Trophoblast cell (in vitro differentiated cells and primary cell): Measurements from ENCODE around the gene ERAS.

Experiments
- DNase-seq, 2 donors: peaks; one replicate each; pipeline ENCODE4 v3.0.0-alpha.2; 2016
- H2AFZ ChIP-seq: 2 replicates; pipeline ENCODE4 v1.6.1; 2013; ENCODE audit warnings: low read length, moderate library complexity, mild to moderate bottlenecking; ENCODE audit not compliant: insufficient read depth, poor library complexity
- H2AK5ac ChIP-seq: 2 replicates; pipeline ENCODE4 v1.6.1; 2013; ENCODE audit warnings: mild to moderate bottlenecking, low read length
- H2BK120ac ChIP-seq: 2 replicates; pipeline ENCODE4 v1.6.1; 2013; ENCODE audit warnings: low read length, mild to moderate bottlenecking, moderate library complexity; ENCODE audit not compliant: insufficient read depth, poor library complexity
- H2BK12ac ChIP-seq: 2 replicates; pipeline ENCODE4 v1.6.1; 2013; ENCODE audit warnings: mild to moderate bottlenecking, low read length, moderate library complexity
- H2BK5ac ChIP-seq: 2 replicates; pipeline ENCODE4 v1.6.1; 2013; ENCODE audit warnings: low read length, low read depth, moderate library complexity, mild to moderate bottlenecking; ENCODE audit not compliant: poor library complexity
- H3K14ac ChIP-seq: 2 replicates; pipeline ENCODE4 v1.6.1; 2013; ENCODE audit warnings: mild to moderate bottlenecking, low read length
- H3K18ac ChIP-seq: 2 replicates; pipeline ENCODE4 v1.6.1; 2013; ENCODE audit warnings: mild to moderate bottlenecking, low read length
- H3K23ac ChIP-seq: 2 replicates; pipeline ENCODE4 v1.6.1; 2013; ENCODE audit warnings: low read length
- H3K27ac ChIP-seq: 2 replicates; pipeline ENCODE4 v1.5.1; 2013; ENCODE audit warnings: low read depth, mild to moderate bottlenecking, inconsistent platforms, low read length, moderate library complexity
- H3K27me3 ChIP-seq: 2 replicates; pipeline ENCODE4 v1.6.1; 2013; ENCODE audit warnings: inconsistent platforms, mild to moderate bottlenecking, low read length, moderate library complexity; ENCODE audit not compliant: insufficient read depth
- H3K36me3 ChIP-seq, 2 experiments: 1 replicate in 1 of 2; 2 replicates in 1 of 2; pipeline ENCODE4 v1.6.1; 2013; ENCODE audit warnings: low read length in 2 of 2, mild to moderate bottlenecking in 2 of 2, moderate library complexity in 1 of 2; ENCODE audit not compliant: insufficient read depth in 2 of 2, control insufficient read depth in 1 of 2
- H3K4ac ChIP-seq: 2 replicates; pipeline ENCODE4 v1.6.1; 2013; ENCODE audit warnings: low read depth, mild to moderate bottlenecking, low read length, moderate library complexity
- H3K4me1 ChIP-seq, 2 experiments: 1 replicate in 1 of 2; 2 replicates in 1 of 2; pipeline ENCODE4 v1.6.1; 2013; ENCODE audit warnings: low read length in 2 of 2, mild to moderate bottlenecking in 2 of 2, moderate library complexity in 1 of 2; ENCODE audit not compliant: insufficient read depth in 2 of 2, control insufficient read depth in 1 of 2
- H3K4me2 ChIP-seq: 2 replicates; pipeline ENCODE4 v1.6.1; 2013; ENCODE audit warnings: inconsistent platforms, mild to moderate bottlenecking, low read length, moderate library complexity
- H3K4me3 ChIP-seq: 2 replicates; pipeline ENCODE4 v1.5.1; 2013; ENCODE audit warnings: mild to moderate bottlenecking, low read depth, low read length, inconsistent platforms
- H3K79me1 ChIP-seq: one replicate; pipeline ENCODE4 v1.6.1; 2013; ENCODE audit warnings: low read length
- H3K79me2 ChIP-seq: 2 replicates; pipeline ENCODE4 v1.6.1; 2013; ENCODE audit warnings: low read length, mild to moderate bottlenecking; ENCODE audit not compliant: control insufficient read depth, insufficient read depth, poor library complexity
- H3K9ac ChIP-seq: 2 replicates; pipeline ENCODE4 v1.6.1; 2013; ENCODE audit warnings: mild to moderate bottlenecking, low read length
- H3K9me3 ChIP-seq: 2 replicates; pipeline ENCODE4 v1.6.1; 2013; ENCODE audit warnings: low read depth, mild to moderate bottlenecking, control low read depth, inconsistent platforms, low read length; ENCODE audit not compliant: insufficient read depth
- H4K12ac ChIP-seq: 2 replicates; pipeline ENCODE4 v1.6.1; 2013; ENCODE audit warnings: low read depth, mild to moderate bottlenecking, low read length, moderate library complexity
- H4K8ac ChIP-seq: 2 replicates; pipeline ENCODE4 v1.6.1; 2013; ENCODE audit warnings: low read depth, mild to moderate bottlenecking, low read length, moderate library complexity
- H4K91ac ChIP-seq: one replicate; pipeline ENCODE4 v1.6.1; 2013; ENCODE audit warnings: low read depth, mild to moderate bottlenecking, low read length, moderate library complexity
- whole genome bisulfite sequencing: extraction: QIAGEN DNeasy Blood & Tissue Kit; methylation state at CpG from one replicate; pipeline ENCODE4 v1.1.7; 2013; ENCODE audit warnings: missing lambda C conversion rate; ENCODE audit not compliant: insufficient read length, insufficient coverage; ENCODE audit errors: extremely low coverage; 5-methylcytosine and 5-hydroxymethylcytosine counted together

Gene ERAS

DNA sequence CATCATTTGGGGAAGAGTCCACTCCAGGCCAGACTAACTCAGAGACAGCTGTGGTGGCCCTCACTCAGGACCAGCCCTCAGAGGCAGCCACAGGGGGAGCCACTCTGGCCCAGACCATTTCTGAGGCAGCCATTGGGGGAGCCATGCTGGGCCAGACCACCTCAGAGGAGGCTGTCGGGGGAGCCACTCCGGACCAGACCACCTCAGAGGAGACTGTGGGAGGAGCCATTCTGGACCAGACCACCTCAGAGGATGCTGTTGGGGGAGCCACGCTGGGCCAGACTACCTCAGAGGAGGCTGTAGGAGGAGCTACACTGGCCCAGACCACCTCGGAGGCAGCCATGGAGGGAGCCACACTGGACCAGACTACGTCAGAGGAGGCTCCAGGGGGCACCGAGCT is 3.3 kb upstream of the ERAS start:
- Histone ChIP-seq H3K4me2 (no peak overlapping the region), H3K36me3 (peaks cover 53% of the 10 kb centered on the region in 2 experiments), H3K4me1 (no peaks in the 10 kb centered on the region), H4K8ac (no peak overlapping the region), H3K79me1 (no peaks in the 10 kb centered on the region), H3K14ac (no peak overlapping the region), H2AFZ (no peak overlapping the region), H2BK12ac (no peak overlapping the region), H3K18ac (no peak overlapping the region), H3K4ac (no peak overlapping the region), H2BK120ac (no peak overlapping the region), H3K9ac (no peak overlapping the region), H4K12ac (no peak overlapping the region), H3K27ac (no peak overlapping the region), H3K23ac (no peak overlapping the region), H3K9me3 (peaks cover 2% of the 10 kb centered on the region), H4K91ac (no peak overlapping the region), H2BK5ac (no peak overlapping the region), H3K27me3 (no peaks in the 10 kb centered on the region), H2AK5ac (no peak overlapping the region), H3K79me2 (no peaks in the 10 kb centered on the region), H3K4me3 (no peak overlapping the region)
- WGBS, result no CpG with 5 or more reads among the region's 6 CpGs
- DNase-seq, result no peak

DNA sequence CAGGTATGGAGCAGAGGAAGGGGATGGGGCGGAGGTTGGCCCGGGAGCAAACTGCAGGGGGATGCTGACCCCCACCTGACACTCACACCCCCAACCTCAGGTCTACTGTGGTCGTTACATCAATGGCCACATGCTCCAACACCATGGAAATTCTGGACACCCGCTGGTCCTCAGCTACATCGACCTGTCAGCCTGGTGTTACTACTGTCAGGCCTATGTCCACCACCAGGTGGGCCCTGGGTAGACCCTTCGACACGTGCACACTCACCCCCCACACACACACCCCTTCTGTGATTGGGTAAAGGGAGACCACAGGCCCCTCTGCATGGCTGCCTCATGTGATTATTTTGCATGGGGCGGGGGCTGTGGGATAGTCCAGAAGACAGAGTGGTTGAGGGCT is 2.2 kb upstream of the ERAS start:
- Histone ChIP-seq H4K91ac (no peak overlapping the region), H3K27ac (no peak overlapping the region), H3K4ac (no peak overlapping the region), H4K12ac (no peak overlapping the region), H3K14ac (no peak overlapping the region), H3K79me1 (no peaks in the 10 kb centered on the region), H3K9ac (no peak overlapping the region), H2AK5ac (no peak overlapping the region), H2AFZ (no peak overlapping the region), H3K4me2 (no peak overlapping the region), H3K23ac (no peak overlapping the region), H3K27me3 (no peaks in the 10 kb centered on the region), H3K9me3 (peaks cover 2% of the 10 kb centered on the region), H2BK120ac (no peak overlapping the region), H3K18ac (no peak overlapping the region), H2BK12ac (no peak overlapping the region), H4K8ac (no peak overlapping the region), H3K79me2 (no peaks in the 10 kb centered on the region), H3K36me3 (peaks cover 43% of the 10 kb centered on the region in 2 experiments), H2BK5ac (no peak overlapping the region), H3K4me3 (no peak overlapping the region), H3K4me1 (no peaks in the 10 kb centered on the region)
- WGBS, result no CpG with 5 or more reads among the region's 8 CpGs
- no peak for DNase-seq

DNA sequence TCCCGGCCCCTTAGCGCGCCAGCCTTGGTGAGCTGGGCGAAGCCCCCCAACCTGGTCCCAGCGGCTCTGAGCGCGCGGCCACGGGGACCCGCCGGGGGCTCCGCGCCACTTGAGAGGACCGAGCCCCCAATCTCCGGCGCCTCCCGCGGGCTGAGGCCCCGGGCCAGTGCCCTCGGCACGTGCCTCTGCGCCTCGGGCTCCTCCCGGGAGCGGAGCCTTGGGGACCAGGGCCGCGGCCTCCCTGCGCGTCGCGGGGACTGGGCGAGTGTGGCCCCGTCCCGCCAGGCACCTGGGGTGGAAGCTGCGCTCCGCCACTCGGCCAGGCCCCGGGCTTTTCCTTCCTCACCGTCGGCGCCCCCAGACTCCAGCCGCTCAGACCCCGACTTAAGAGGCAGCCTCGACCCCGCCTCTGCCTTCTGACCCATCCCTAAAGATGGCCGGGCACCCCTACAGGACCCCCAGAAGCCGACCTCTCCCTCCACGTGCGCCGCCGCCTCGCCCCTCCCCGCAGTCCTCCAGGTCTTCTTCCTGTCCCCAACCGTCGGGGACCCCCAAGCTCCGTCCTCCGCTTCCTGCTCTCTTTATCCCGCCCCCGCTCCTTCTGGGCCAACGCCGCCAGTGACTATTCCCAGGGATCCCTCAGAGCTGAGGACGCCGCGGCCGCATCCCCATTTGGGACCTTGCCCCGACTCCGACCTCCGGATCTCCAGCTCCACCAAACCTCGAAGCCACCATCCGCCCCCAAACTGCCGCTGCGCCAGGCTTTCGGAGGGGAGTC is 752 bp downstream of the ERAS start:
- H3K79me1 ChIP-seq, result no peaks in the 10 kb centered on the region
- no CpG with 5 or more reads among the region's 73 CpGs for WGBS

DNA sequence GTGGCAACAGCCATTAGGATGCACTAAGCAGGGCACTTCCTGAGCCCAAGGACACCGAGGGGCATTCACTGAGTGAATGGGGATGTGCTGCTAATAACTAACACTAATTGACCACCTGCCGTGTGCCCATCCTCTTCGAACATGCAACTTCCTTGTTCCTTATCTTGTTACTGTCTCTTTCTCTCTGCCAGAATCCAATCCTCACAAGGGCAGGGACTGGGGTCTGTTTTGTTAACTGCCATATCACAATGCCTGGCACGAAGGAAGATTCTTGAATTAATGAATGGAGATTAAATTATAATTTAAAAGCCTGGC is 1.3 kb downstream of the ERAS start:
- peaks cover 9 to 10% of the 10 kb centered on the region in 2 experiments for H3K4me1 ChIP-seq
- no peak overlapping the region for H3K27ac ChIP-seq
- H3K14ac ChIP-seq, result no peak overlapping the region
- no peak overlapping the region for H3K4me2 ChIP-seq
- H3K79me1 ChIP-seq, result no peaks in the 10 kb centered on the region
- no peak overlapping the region for H3K9ac ChIP-seq
- H4K8ac ChIP-seq, result no peak overlapping the region
- H4K91ac ChIP-seq, result no peak overlapping the region
- H3K23ac ChIP-seq, result no peak overlapping the region
- no peak overlapping the region for H2BK120ac ChIP-seq
- peaks cover 32 to 39% of the 10 kb centered on the region in 2 experiments for H3K36me3 ChIP-seq
- no peaks in the 10 kb centered on the region for H3K79me2 ChIP-seq
- H2BK12ac ChIP-seq, result no peak overlapping the region
- H3K4me3 ChIP-seq, result no peak overlapping the region
- no peak overlapping the region for H3K4ac ChIP-seq
- no CpG with 5 or more reads among the region's 4 CpGs for WGBS
- H3K18ac ChIP-seq, result no peak overlapping the region
- H2AK5ac ChIP-seq, result no peak overlapping the region
- no peak for DNase-seq
- H2BK5ac ChIP-seq, result no peak overlapping the region
- H3K9me3 ChIP-seq, result peaks cover 4% of the 10 kb centered on the region
- H2AFZ ChIP-seq, result no peak overlapping the region
- H4K12ac ChIP-seq, result no peak overlapping the region
- H3K27me3 ChIP-seq, result peaks cover 14% of the 10 kb centered on the region

More for the DNA sequence above, 752 bp downstream of the ERAS start:
- H3K27ac ChIP-seq, result no peak overlapping the region
- H3K18ac ChIP-seq, result no peak overlapping the region
- no peak overlapping the region for H3K9ac ChIP-seq
- H3K14ac ChIP-seq, result no peak overlapping the region
- peaks cover 4% of the 10 kb centered on the region for H3K9me3 ChIP-seq
- no peak overlapping the region for H4K91ac ChIP-seq
- no peak overlapping the region for H2AFZ ChIP-seq
- no peak overlapping the region for H2BK12ac ChIP-seq
- H3K4ac ChIP-seq, result no peak overlapping the region
- peaks cover 36 to 42% of the 10 kb centered on the region in 2 experiments for H3K36me3 ChIP-seq
- no peak overlapping the region for H3K4me2 ChIP-seq
- H3K23ac ChIP-seq, result no peak overlapping the region
- H3K27me3 ChIP-seq, result peaks cover 13% of the 10 kb centered on the region
- H3K4me1 ChIP-seq, result peaks cover 8 to 10% of the 10 kb centered on the region in 2 experiments
- no peaks in the 10 kb centered on the region for H3K79me2 ChIP-seq
- H2BK5ac ChIP-seq, result no peak overlapping the region
- no peak overlapping the region for H4K12ac ChIP-seq
- no peak overlapping the region for H2AK5ac ChIP-seq
- DNase-seq, result no peak
- no peak overlapping the region for H3K4me3 ChIP-seq
- no peak overlapping the region for H4K8ac ChIP-seq
- no peak overlapping the region for H2BK120ac ChIP-seq
